H1 (cell line): Measurements from ENCODE around the gene IPO11. TPM values are rescaled to one million over a fixed set of nuclear protein-coding genes. Genes with fewer than 3 reads are reported as not detected.

Experiments used
- CTCF ChIA-PET: fragments of 300-600 bp; sonication (Branson Sonifier 250); formaldehyde crosslinking; loops from one replicate; lab custom pipeline; 2021; ENCODE audit not compliant: partially characterized antibody; lab: Charles Lee
- POLR2A ChIA-PET: fragments of 300-600 bp; sonication (Branson Sonifier 250); formaldehyde crosslinking; loops from one replicate; lab custom pipeline; 2021; ENCODE audit warnings: inconsistent platforms; ENCODE audit not compliant: partially characterized antibody; lab: Charles Lee
- DNase-seq, 2 experiments: peaks; one replicate each; pipeline versions ENCODE4 v3.0.0 to v3.0.0-alpha.2; 2010 to 2022; ENCODE audit warnings: low spot score in 2 of 2, low read depth in 1 of 2, mixed read lengths in 1 of 2
- FAIRE-seq: peaks from 2 replicates; lab custom pipeline; 2011; peaks lifted over from hg19 to GRCh38; lab: Jason Lieb, UNC
- H2AFZ ChIP-seq: 2 replicates; pipeline ENCODE4 v1.8.1; 2012; ENCODE audit warnings: low read length, inconsistent platforms
- H2AK5ac ChIP-seq: 2 replicates; pipeline ENCODE4 v1.6.1; 2013; ENCODE audit warnings: low read depth, low read length
- H2BK120ac ChIP-seq: replicated peaks from 2 replicates; pipeline ENCODE3; 2013; ENCODE audit warnings: low read depth, low read length, inconsistent platforms
- H2BK12ac ChIP-seq: 2 replicates; pipeline ENCODE4 v1.6.1; 2013; ENCODE audit warnings: low read depth, low read length
- H2BK15ac ChIP-seq: 2 replicates; pipeline ENCODE4 v1.6.1; 2013; ENCODE audit warnings: low read length
- H2BK20ac ChIP-seq: 2 replicates; pipeline ENCODE4 v1.6.1; 2013; ENCODE audit warnings: low read length
- H2BK5ac ChIP-seq: 2 replicates; pipeline ENCODE4 v1.6.1; 2013; ENCODE audit warnings: low read depth, low read length
- H3K14ac ChIP-seq: 2 replicates; pipeline ENCODE4 v1.6.1; 2013; ENCODE audit warnings: inconsistent platforms; ENCODE audit not compliant: insufficient read length
- H3K18ac ChIP-seq: 2 replicates; pipeline ENCODE4 v1.6.1; 2013; ENCODE audit warnings: low read length; ENCODE audit errors: extremely low read depth
- H3K23ac ChIP-seq: 2 replicates; pipeline ENCODE4 v1.6.1; 2013; ENCODE audit warnings: inconsistent platforms; ENCODE audit not compliant: insufficient read length
- H3K23me2 ChIP-seq: 2 replicates; pipeline ENCODE4 v1.6.1; 2013; ENCODE audit warnings: low read depth, low read length
- H3K27ac ChIP-seq: 2 replicates; pipeline ENCODE4 v1.6.1; 2011; ENCODE audit warnings: low read depth, low read length, inconsistent platforms
- H3K27me3 ChIP-seq, 4 experiments: replicated peaks in 1 of 4; 1 replicate in 1 of 4; 2 replicates in 3 of 4; pipeline versions ENCODE4 v1.6.1 to v1.8.1; 2011 to 2013; ENCODE audit warnings: low read length in 3 of 4, mild to moderate bottlenecking in 3 of 4, inconsistent platforms in 2 of 4, mixed read lengths in 2 of 4, moderate library complexity in 1 of 4; ENCODE audit not compliant: control insufficient read depth in 3 of 4, insufficient read depth in 3 of 4; ENCODE audit errors: extremely low read depth in 1 of 4
- H3K36me3 ChIP-seq, 4 experiments: 2 replicates each; pipeline versions ENCODE4 v1.6.1 to v1.8.1; 2011 to 2013; ENCODE audit warnings: mild to moderate bottlenecking in 4 of 4, low read length in 3 of 4, moderate library complexity in 2 of 4, control low read depth in 1 of 4, inconsistent platforms in 1 of 4; ENCODE audit not compliant: insufficient read depth in 4 of 4, control insufficient read depth in 2 of 4
- H3K4ac ChIP-seq: replicated peaks from 2 replicates; pipeline ENCODE3; 2013; ENCODE audit warnings: low read length, low read depth, mixed read lengths, inconsistent platforms; ENCODE audit not compliant: insufficient read length
- H3K4me1 ChIP-seq, 4 experiments: replicated peaks in 1 of 4; 1 replicate in 1 of 4; 2 replicates in 3 of 4; pipeline versions ENCODE4 v1.6.1 to v1.8.1; 2011 to 2013; ENCODE audit warnings: low read length in 3 of 4, inconsistent platforms in 2 of 4, mixed read lengths in 1 of 4; ENCODE audit not compliant: insufficient read depth in 4 of 4, control insufficient read depth in 3 of 4
- H3K4me2 ChIP-seq, 2 experiments: 2 replicates each; pipeline versions ENCODE4 v1.6.1 to v1.8.1; 2011 to 2013; ENCODE audit warnings: low read depth in 2 of 2, low read length in 2 of 2, control low read depth in 1 of 2, inconsistent platforms in 1 of 2, mild to moderate bottlenecking in 1 of 2; ENCODE audit not compliant: insufficient read depth in 1 of 2
- H3K4me3 ChIP-seq, 4 experiments: fragments of 200-600, 300-600 bp in 1 of 4; sonication (generic), shearing (Covaris generic), sonication (Bioruptor Twin) in 1 of 4; 2 replicates each; pipeline versions ENCODE4 v1.5.1 to v1.8.1; 2011 to 2016; ENCODE audit warnings: low read length in 4 of 4, low read depth in 3 of 4, control low read depth in 2 of 4, inconsistent platforms in 2 of 4, mild to moderate bottlenecking in 2 of 4, mixed read lengths in 1 of 4, moderate library complexity in 1 of 4; ENCODE audit not compliant: insufficient read depth in 2 of 4; ENCODE audit errors: extremely low read depth in 1 of 4
- H3K56ac ChIP-seq: replicated peaks from 2 replicates; pipeline ENCODE3; 2013; ENCODE audit warnings: low read depth, mild to moderate bottlenecking, mixed read lengths, low read length, inconsistent platforms; ENCODE audit not compliant: insufficient read length
- H3K79me1 ChIP-seq: 2 replicates; pipeline ENCODE4 v1.6.1; 2013; ENCODE audit warnings: low read depth, low read length, control low read depth
- H3K79me2 ChIP-seq, 2 experiments: 2 replicates each; pipeline versions ENCODE4 v1.6.1 to v1.8.1; 2012 to 2013; ENCODE audit warnings: low read length in 2 of 2, mild to moderate bottlenecking in 2 of 2, inconsistent platforms in 1 of 2; ENCODE audit not compliant: insufficient read depth in 2 of 2, control insufficient read depth in 1 of 2
- H3K9ac ChIP-seq, 4 experiments: replicated peaks in 1 of 4; 1 replicate in 1 of 4; 2 replicates in 3 of 4; pipeline versions ENCODE4 v1.6.1 to v1.8.1; 2011 to 2013; ENCODE audit warnings: low read depth in 3 of 4, low read length in 3 of 4, control low read depth in 2 of 4, mild to moderate bottlenecking in 2 of 4, moderate library complexity in 2 of 4, inconsistent platforms in 1 of 4; ENCODE audit errors: extremely low read depth in 1 of 4
- H3K9me3 ChIP-seq, 2 experiments: 2 replicates each; pipeline versions ENCODE4 v1.6.1 to v1.8.1; 2012 to 2013; ENCODE audit warnings: mild to moderate bottlenecking in 2 of 2, moderate library complexity in 2 of 2, control low read depth in 1 of 2, inconsistent platforms in 1 of 2, low read depth in 1 of 2, low read length in 1 of 2, mixed read lengths in 1 of 2; ENCODE audit not compliant: insufficient read depth in 2 of 2
- H4K20me1 ChIP-seq, 2 experiments: replicated peaks in 1 of 2; 2 replicates each; pipeline versions ENCODE3 to v1.8.1; 2011 to 2013; ENCODE audit warnings: inconsistent platforms in 2 of 2, low read length in 2 of 2, mild to moderate bottlenecking in 1 of 2; ENCODE audit not compliant: insufficient read depth in 2 of 2, control insufficient read depth in 1 of 2
- H4K5ac ChIP-seq: 2 replicates; pipeline ENCODE4 v1.6.1; 2013; ENCODE audit warnings: low read length, low read depth, mixed read lengths, inconsistent platforms; ENCODE audit not compliant: insufficient read length
- H4K8ac ChIP-seq: 2 replicates; pipeline ENCODE4 v1.8.0; 2013; ENCODE audit warnings: mild to moderate bottlenecking, moderate library complexity, low read length, inconsistent platforms; ENCODE audit not compliant: insufficient read depth; ENCODE audit errors: extremely low read depth
- H4K91ac ChIP-seq: replicated peaks from 2 replicates; pipeline ENCODE3; 2013; ENCODE audit warnings: low read length, mixed read lengths, inconsistent platforms; ENCODE audit not compliant: insufficient read length
- CBX8 ChIP-seq: fragments of 300-800, 300-1000 bp; sonication (generic); IDR thresholded peaks from 2 replicates; pipeline ENCODE4 v1.7.1; 2016; ENCODE audit warnings: low read depth, low read length, borderline replicate concordance
- CHD2 ChIP-seq: IDR thresholded peaks from 2 replicates; pipeline ENCODE4 v1.6.1; 2012; ENCODE audit warnings: low read length, improper control_type of control experiment
- GTF2F1 ChIP-seq: IDR thresholded peaks from 2 replicates; pipeline ENCODE4 v1.6.1; 2012; ENCODE audit warnings: low read depth, low read length, improper control_type of control experiment, borderline replicate concordance
- HDAC2 ChIP-seq, 2 experiments: fragments of 300-600 bp in 1 of 2; sonication (generic) in 1 of 2; IDR thresholded peaks; 2 replicates each; pipeline ENCODE4 v1.6.1; 2011 to 2012; ENCODE audit warnings: low read depth in 2 of 2, low read length in 2 of 2, mild to moderate bottlenecking in 2 of 2, moderate library complexity in 2 of 2, borderline replicate concordance in 1 of 2, inconsistent platforms in 1 of 2
- HDAC6 ChIP-seq: IDR thresholded peaks from one replicate; pipeline ENCODE4 v1.7.1; 2012; ENCODE audit warnings: low read depth, mild to moderate bottlenecking, inconsistent platforms, low read length, moderate library complexity
- KDM4A ChIP-seq: IDR thresholded peaks from one replicate; pipeline ENCODE4 v1.7.1; 2012; ENCODE audit warnings: low read depth, mild to moderate bottlenecking, moderate library complexity, low read length, inconsistent platforms; ENCODE audit not compliant: severe bottlenecking
- SP2 ChIP-seq: IDR thresholded peaks from 2 replicates; pipeline ENCODE4 v1.6.1; 2012; ENCODE audit warnings: mild to moderate bottlenecking, low read length, inconsistent platforms
- YY1 ChIP-seq: IDR thresholded peaks from 2 replicates; pipeline ENCODE4 v1.6.1; 2011; ENCODE audit warnings: low read depth, mild to moderate bottlenecking, low read length
- WGBS, 2 experiments: shearing (Covaris generic) in 1 of 2; methylation state at CpG; one replicate each; pipeline versions ENCODE4 v1.1.6 to v1.1.7; 2013 to 2015; ENCODE audit warnings: low lambda C conversion rate in 2 of 2, mixed read lengths in 2 of 2, inconsistent platforms in 1 of 2, low coverage in 1 of 2, missing lambda C conversion rate in 1 of 2; ENCODE audit not compliant: insufficient replicate concordance in 2 of 2, insufficient coverage in 1 of 2, insufficient read length in 1 of 2; ENCODE audit errors: extremely low coverage in 1 of 2, missing lambda C conversion rate in 1 of 2; 5-methylcytosine and 5-hydroxymethylcytosine counted together
- polyA plus RNA-seq, 7 experiments: library from polyadenylated mRNA; depleted of rRNA in 3 of 7; stranded (reverse) in 5 of 7; unstranded in 2 of 7; fragments of >200 nt in 5 of 7; fragments of 200-250 nt in 2 of 7; gene quantifications; 1 replicate in 5 of 7; 2 replicates in 1 of 7; 4 replicates in 1 of 7; pipeline versions ENCODE4 v1.2.1 to v1.2.3, GENCODE V29; 2011 to 2013; ENCODE audit warnings: missing spikeins in 2 of 7, mixed read lengths in 2 of 7
- total RNA-seq: library from RNA; stranded (reverse); fragmentation: NEBNext Ultra II Directional; extraction: Animal tissue kit (Norgen Biotek cat#: 25700); gene quantifications from 2 replicates; pipeline ENCODE4 v1.2.1, GENCODE V29; 2021

The IPO11 gene
- total and polyA plus RNA-seq, 2 of the 8 experiments (the other 6 are each of a cell fraction or from before 2014, with no cell fraction given) = 23.6 to 64.4 TPM

DNA sequence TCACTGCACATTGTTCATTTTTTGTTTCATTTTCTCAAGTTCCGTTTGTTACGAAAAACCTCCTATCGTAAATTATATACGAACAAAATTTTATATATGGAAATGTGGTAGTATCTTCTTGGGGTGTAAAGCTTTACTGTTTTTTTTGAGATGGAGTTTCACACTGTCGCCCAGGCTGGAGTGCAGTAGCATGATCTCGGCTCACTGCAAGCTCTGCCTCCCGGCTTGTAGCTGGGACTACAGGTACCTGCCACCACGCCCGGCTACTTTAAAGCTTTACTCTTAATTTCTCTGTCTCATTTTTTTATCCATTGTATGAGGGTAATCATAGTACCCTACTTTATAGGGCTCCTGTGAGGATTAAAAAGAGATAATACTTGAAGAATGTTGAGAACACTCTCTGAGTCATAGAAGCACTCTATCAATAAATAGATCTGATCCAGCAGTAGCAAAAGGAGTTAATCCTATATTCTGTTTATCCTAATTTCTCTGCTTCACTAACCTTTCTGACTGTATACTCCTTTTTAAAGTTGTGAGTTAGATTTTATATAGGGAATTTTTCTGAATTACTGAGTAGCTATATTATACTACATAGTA is 160.5 kb downstream of the IPO11 start:
- TF ChIP-seq CBX8 = no peak
- no peak for TF ChIP-seq HDAC6
- no peak for TF ChIP-seq HDAC2 (IDR thresholded peaks at IDR 0.05; ENCODE audit: borderline replicate concordance in 1 of 2, low read depth in 2 of 2, low read length in 2 of 2)
- no peak for TF ChIP-seq YY1
- no peak for TF ChIP-seq GTF2F1
- TF ChIP-seq CHD2 = no peak
- no peak for TF ChIP-seq KDM4A
- TF ChIP-seq SP2 = no peak
- no peak overlapping the region for H2BK12ac ChIP-seq
- no peaks in the 10 kb centered on the region for H3K9me3 ChIP-seq
- H4K8ac ChIP-seq = no peak overlapping the region
- no peak overlapping the region for H2BK5ac ChIP-seq
- no peak overlapping the region for H3K14ac ChIP-seq
- H3K4me2 ChIP-seq = no peak overlapping the region
- no peaks in the 10 kb centered on the region; a peak in 1 of 4 replicates for H3K79me2 ChIP-seq
- peaks cover 0 to 1% of the 10 kb centered on the region in 2 experiments for H4K20me1 ChIP-seq
- no peaks in the 10 kb centered on the region for H3K79me1 ChIP-seq
- WGBS, 2 experiments = 96% methylated on average over 9 of the region's 9 CpGs; no CpG with 5 or more reads in 1 of the 2 experiments
- no peak overlapping the region for H3K27ac ChIP-seq
- no peaks in the 10 kb centered on the region for H3K27me3 ChIP-seq
- no peak for FAIRE-seq
- H2BK15ac ChIP-seq = no peak overlapping the region
- DNase-seq = no peak
- H3K23ac ChIP-seq = no peak overlapping the region
- CTCF ChIA-PET = interaction anchor here (0.6 to 1.7 kb wide), 3 partner anchors 11 to 110 kb away, joined by 3 to 4 read pairs (median 4); no protein-coding TSS in a partner anchor
- POLR2A ChIA-PET = no interaction called here
- no peak overlapping the region for H2AK5ac ChIP-seq
- H3K9ac ChIP-seq = no peak overlapping the region
- H3K4me1 ChIP-seq = peaks cover 0 to 5% (median 2%) of the 10 kb centered on the region in 4 experiments; a peak in 3 of 7 replicates
- H2BK20ac ChIP-seq = no peak overlapping the region
- H3K23me2 ChIP-seq = no peaks in the 10 kb centered on the region
- no peak overlapping the region for H4K5ac ChIP-seq
- no peak overlapping the region for H3K18ac ChIP-seq
- H3K4me3 ChIP-seq = no peak overlapping the region
- no peaks in the 10 kb centered on the region for H3K36me3 ChIP-seq
- no peak overlapping the region for H2AFZ ChIP-seq
- no peak overlapping the region for H4K91ac ChIP-seq
- H3K56ac ChIP-seq = no peak overlapping the region
- H2BK120ac ChIP-seq = no peak overlapping the region
- H3K4ac ChIP-seq = no peak overlapping the region
